GM12878 (cell line): ENCODE data around the gene SH3BP5. TPM values are rescaled to one million over a fixed set of nuclear protein-coding genes. Genes with fewer than 3 reads are reported as not detected.

Source experiments
- ATAC-seq: fragments of 200-7000 bp; cut with Tn5 transposase; 3 replicates; pipeline ENCODE4 v1.9.1; 2020; ENCODE audit warnings: mild to moderate bottlenecking, moderate library complexity
- BruUV-seq: library from RNA; stranded (reverse); fragments of 400-500 nt; replicated peaks from 2 replicates; lab custom pipeline; 2021; lab: Mats Ljungman, UMichigan
- CTCF ChIA-PET: fragments of 300-600 bp; sonication (Branson Sonifier 250); formaldehyde crosslinking; extraction: SDS; loops from one replicate; lab custom pipeline; 2021; ENCODE audit warnings: inconsistent platforms; lab: Yijun Ruan, JAX
- POLR2A ChIA-PET: fragments of 350-600 bp; formaldehyde crosslinking; extraction: SDS; loops from one replicate; lab custom pipeline; 2021; ENCODE audit warnings: inconsistent platforms; lab: Charles Lee
- RAD21 ChIA-PET: fragments of 300-600 bp; sonication (Branson Sonifier 250); formaldehyde crosslinking; loops from one replicate; lab custom pipeline; 2023; ENCODE audit warnings: antibody characterized with exemption; ENCODE audit not compliant: unreplicated experiment; lab: Charles Lee
- SMC1A ChIA-PET: fragments of 300-600 bp; sonication (Branson Sonifier 250); formaldehyde crosslinking; loops from one replicate; lab custom pipeline; 2023; ENCODE audit not compliant: unreplicated experiment, uncharacterized antibody; lab: Charles Lee
- DNase-seq: peaks from one replicate; pipeline ENCODE4 v3.0.0-alpha.2; 2011; ENCODE audit warnings: low read depth, low spot score
- FAIRE-seq: peaks from 3 replicates; lab custom pipeline; 2011; peaks lifted over from hg19 to GRCh38; lab: Jason Lieb, UNC
- H2AFZ ChIP-seq: 2 replicates; pipeline ENCODE4 v1.6.0; 2011; ENCODE audit warnings: low read depth, low read length, control low read depth; ENCODE audit not compliant: control insufficient read depth
- H3K27ac ChIP-seq: 2 replicates; pipeline ENCODE4 v1.5.1; 2011; ENCODE audit warnings: control low read depth; ENCODE audit not compliant: control insufficient read depth, insufficient read depth
- H3K27me3 ChIP-seq, 2 experiments: replicated peaks in 1 of 2; 2 replicates each; pipeline versions ENCODE4 v1.6.0 to v1.6.1; 2011; ENCODE audit warnings: low read length in 1 of 2; ENCODE audit not compliant: control insufficient read depth in 2 of 2, insufficient read depth in 2 of 2
- H3K36me3 ChIP-seq, 2 experiments: 2 replicates each; pipeline ENCODE4 v1.5.1; 2011; ENCODE audit warnings: low read length in 1 of 2; ENCODE audit not compliant: control insufficient read depth in 2 of 2, insufficient read depth in 2 of 2
- H3K4me1 ChIP-seq: 2 replicates; pipeline ENCODE4 v1.6.1; 2011; ENCODE audit warnings: mild to moderate bottlenecking, low read length, moderate library complexity, mixed read lengths; ENCODE audit not compliant: control insufficient read depth, insufficient read depth
- H3K4me2 ChIP-seq: 2 replicates; pipeline ENCODE4 v1.6.0; 2011; ENCODE audit warnings: control low read depth; ENCODE audit not compliant: control insufficient read depth, insufficient read depth
- H3K4me3 ChIP-seq: fragments of 200-600 bp; sonication (generic); 2 replicates; pipeline ENCODE4 v1.5.1; 2016
- H3K79me2 ChIP-seq: 2 replicates; pipeline ENCODE4 v1.6.0; 2011; ENCODE audit warnings: low read length; ENCODE audit not compliant: control insufficient read depth, insufficient read depth
- H3K9ac ChIP-seq: 2 replicates; pipeline ENCODE4 v1.8.0; 2011; ENCODE audit warnings: low read length, control low read depth, mixed read lengths; ENCODE audit not compliant: control insufficient read depth, insufficient read depth
- H3K9me3 ChIP-seq: replicated peaks from 3 replicates; pipeline ENCODE4 v1.5.1; 2011; ENCODE audit warnings: mild to moderate bottlenecking, low read length; ENCODE audit not compliant: control insufficient read depth, insufficient read depth
- H4K20me1 ChIP-seq: 2 replicates; pipeline ENCODE4 v1.6.0; 2011; ENCODE audit not compliant: control insufficient read depth, insufficient read depth
- BMI1 ChIP-seq: fragments of 450-650 bp; IDR thresholded peaks from 2 replicates; pipeline ENCODE4 v1.6.1; 2016; ENCODE audit warnings: mild to moderate bottlenecking, moderate library complexity, borderline replicate concordance
- CEBPZ ChIP-seq: fragments of 150-350 bp; IDR thresholded peaks from 2 replicates; pipeline ENCODE4 v1.6.1; 2016; ENCODE audit warnings: low read depth, low read length
- CHD1 ChIP-seq: IDR thresholded peaks from 2 replicates; pipeline ENCODE4 v1.6.1; 2012; ENCODE audit warnings: low read depth, low read length, improper control_type of control experiment
- EGR1 ChIP-seq, 2 experiments: IDR thresholded peaks; 1 replicate in 1 of 2; 2 replicates in 1 of 2; pipeline ENCODE4 v1.6.1; 2011 to 2012; ENCODE audit warnings: low read depth in 2 of 2, low read length in 2 of 2, borderline replicate concordance in 1 of 2, mild to moderate bottlenecking in 1 of 2, moderate library complexity in 1 of 2
- TCF3 ChIP-seq: IDR thresholded peaks from 2 replicates; pipeline ENCODE4 v1.6.1; 2012; ENCODE audit warnings: low read depth, mild to moderate bottlenecking, low read length, borderline replicate concordance; ENCODE audit not compliant: insufficient read depth
- WGBS: methylation state at CpG from one replicate; pipeline ENCODE4 v1.1.6; 2016; ENCODE audit warnings: low lambda C conversion rate; ENCODE audit not compliant: insufficient replicate concordance, insufficient coverage; ENCODE audit errors: missing lambda C conversion rate; 5-methylcytosine and 5-hydroxymethylcytosine counted together
- in situ Hi-C: fragments of 300-500 bp; cut with MboI; formaldehyde crosslinking; loops from 9 replicates; pipeline ENCODE4 v1.14.3; 2018; ENCODE audit warnings: mixed read lengths
- intact Hi-C: fragments of 100-400 bp; cut with micrococcal nuclease; formaldehyde crosslinking; loops from one replicate; pipeline ENCODE4 v1.14.2; 2022; ENCODE audit not compliant: unreplicated experiment
- polyA plus RNA-seq, 11 experiments: library from polyadenylated mRNA; depleted of rRNA in 4 of 11; unstranded in 6 of 11; stranded (reverse) in 5 of 11; fragments of >200 nt; fragmentation: Nextera tagmentation in 4 of 11; fragmentation: Illumina TruSeq in 1 of 11; extraction: Ambion mirVana in 4 of 11; extraction: Trizol in 1 of 11; gene quantifications; 1 replicate in 1 of 11; 2 replicates in 10 of 11; pipeline versions ENCODE4 v1.2.1 to v1.2.3, GENCODE V29; 2011 to 2016; ENCODE audit warnings: inconsistent platforms in 2 of 11, missing spikeins in 2 of 11, low read depth in 1 of 11
- total RNA-seq, 4 experiments: library from RNA; depleted of rRNA in 3 of 4; stranded (reverse); fragments of >200 nt in 3 of 4; fragmentation: Illumina TruSeq in 1 of 4; extraction: Trizol in 1 of 4; gene quantifications; 2 replicates each; pipeline versions ENCODE4 v1.2.1 to v1.2.3, GENCODE V29; 2013 to 2021
- TF ChIP-seq, protein P1 (sequence below): IDR thresholded peaks from 2 replicates; pipeline ENCODE4 v1.6.1; 2011; ENCODE audit warnings: mild to moderate bottlenecking, low read depth, low read length, moderate library complexity; ENCODE audit not compliant: insufficient replicate concordance

Gene SH3BP5
- total and polyA plus RNA-seq, 10 of the 15 experiments (the other 5 are each of a cell fraction or from before 2014, with no cell fraction given) = 14.9 to 87.5 (median 43.7) TPM

DNA sequence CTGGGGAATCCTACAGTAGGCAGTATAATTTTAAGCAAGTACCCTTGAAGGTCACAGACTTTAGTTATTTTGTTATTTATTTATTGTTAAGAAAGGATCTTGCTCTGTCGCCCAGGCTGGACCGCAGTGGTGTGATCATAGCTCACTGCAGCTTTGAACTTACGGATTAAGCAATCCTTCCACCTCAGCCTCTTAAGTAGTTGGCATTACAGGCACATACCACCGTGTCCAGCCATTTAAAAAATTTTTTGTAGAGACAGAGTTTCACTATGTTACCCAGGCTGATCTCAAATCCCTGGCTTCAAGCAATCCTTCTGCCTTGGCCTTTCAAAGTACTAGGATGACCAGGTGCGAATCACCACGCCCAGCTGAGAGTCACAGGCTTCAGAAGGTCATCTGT lies 22.1 kb upstream of the SH3BP5 start:
- Histone ChIP-seq H3K9me3 (peaks cover 10% of the 10 kb centered on the region; the same call in 2 of the 3 replicates), H3K9ac (no peak overlapping the region), H4K20me1 (no peaks in the 10 kb centered on the region), H3K4me2 (no peak overlapping the region), H3K79me2 (no peaks in the 10 kb centered on the region), H3K4me3 (no peak overlapping the region), H2AFZ (no peak overlapping the region), H3K36me3 (no peaks in the 10 kb centered on the region), H3K4me1 (peaks cover 22% of the 10 kb centered on the region), H3K27ac (no peak overlapping the region), H3K27me3 (no peaks in the 10 kb centered on the region)
- CTCF ChIA-PET = interaction anchor here (0.6 to 1.3 kb wide), 4 partner anchors 12 to 245 kb away, joined by 3 to 4 read pairs (median 3); no protein-coding TSS in a partner anchor
- POLR2A ChIA-PET = interaction anchor here (0.7 to 3.0 kb wide), 4 partner anchors 9 to 37 kb away, joined by 3 to 16 read pairs (median 5); no protein-coding TSS in a partner anchor
- RAD21 ChIA-PET = interaction anchor here (1.0 to 1.1 kb wide), 4 partner anchors 9 to 202 kb away, joined by 3 to 5 read pairs (median 4); no protein-coding TSS in a partner anchor
- SMC1A ChIA-PET = interaction anchor here (0.6 to 2.6 kb wide), 10 partner anchors 8 to 84 kb away, joined by 3 to 23 read pairs (median 5); no protein-coding TSS in a partner anchor
- DNase-seq (no peak), ATAC-seq (no peak), FAIRE-seq (no peak)
- in situ Hi-C loops = loop anchor here (25.0 kb wide), 2 partner anchors 1158 to 1558 kb away; partner anchors contain the start of gene RFTN1
- TF ChIP-seq CEBPZ (no peak), EGR1 (IDR thresholded peaks at IDR 0.05; ENCODE audit: borderline replicate concordance in 1 of 2, low read depth in 2 of 2, low read length in 2 of 2) (no peak), BMI1 (no peak), CHD1 (no peak), TCF3 (no peak)
- TF ChIP-seq, protein P1, sequence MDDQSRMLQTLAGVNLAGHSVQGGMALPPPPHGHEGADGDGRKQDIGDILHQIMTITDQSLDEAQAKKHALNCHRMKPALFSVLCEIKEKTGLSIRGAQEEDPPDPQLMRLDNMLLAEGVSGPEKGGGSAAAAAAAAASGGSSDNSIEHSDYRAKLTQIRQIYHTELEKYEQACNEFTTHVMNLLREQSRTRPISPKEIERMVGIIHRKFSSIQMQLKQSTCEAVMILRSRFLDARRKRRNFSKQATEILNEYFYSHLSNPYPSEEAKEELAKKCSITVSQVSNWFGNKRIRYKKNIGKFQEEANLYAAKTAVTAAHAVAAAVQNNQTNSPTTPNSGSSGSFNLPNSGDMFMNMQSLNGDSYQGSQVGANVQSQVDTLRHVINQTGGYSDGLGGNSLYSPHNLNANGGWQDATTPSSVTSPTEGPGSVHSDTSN = no peak
- 90% methylated on average over 6 of the region's 6 CpGs for WGBS
- no TSS peak for BruUV-seq
- intact Hi-C loops = no loop called here
